Uterus (tissue), 4 donors: ENCODE results near the gene GRK5. TPM values are rescaled to one million over a fixed set of nuclear protein-coding genes. Genes with fewer than 3 reads are reported as not detected.

Experiments used
- DNase-seq, 2 donors: peaks; one replicate each; pipeline ENCODE4 v3.0.0-alpha.2; 2019 to 2020
- H3K27ac ChIP-seq, 2 donors: fragments of 200-600 bp; sonication (generic); 1 replicate in 1 of 2; 2 replicates in 1 of 2; pipeline ENCODE4 v1.5.1; 2016 to 2018
- H3K27me3 ChIP-seq, 2 donors: fragments of 200-600 bp; sonication (generic); one replicate each; pipeline ENCODE4 v1.5.1; 2018 to 2019; ENCODE audit warnings: control low read depth in 1 of 2
- H3K36me3 ChIP-seq, 2 donors: fragments of 200-600 bp; sonication (generic); one replicate each; pipeline ENCODE4 v1.5.1; 2019; ENCODE audit warnings: control low read depth in 1 of 2
- H3K4me1 ChIP-seq, 2 donors: fragments of 200-600 bp; sonication (generic); one replicate each; pipeline ENCODE4 v1.5.1; 2018 to 2019; ENCODE audit warnings: control low read depth in 1 of 2
- H3K4me3 ChIP-seq, 2 donors: fragments of 200-600 bp; sonication (generic); 1 replicate in 1 of 2; 2 replicates in 1 of 2; pipeline ENCODE4 v1.5.1; 2018 to 2019; ENCODE audit warnings: mild to moderate bottlenecking in 1 of 2
- H3K9me3 ChIP-seq, 2 donors: fragments of 200-600 bp; sonication (generic); one replicate each; pipeline ENCODE4 v1.5.1; 2019; ENCODE audit warnings: control low read depth in 1 of 2
- CTCF ChIP-seq, 4 experiments: fragments of 200-600 bp in 2 of 4; fragments of 450-650 bp in 2 of 4; sonication (generic) in 2 of 4; IDR thresholded peaks; one replicate each; pipeline ENCODE4 v1.5.1; 2016 to 2019; ENCODE audit warnings: antibody characterized with exemption in 4 of 4, mild to moderate bottlenecking in 2 of 4, moderate library complexity in 1 of 4
- POLR2A ChIP-seq, 2 donors: fragments of 450-650 bp; IDR thresholded peaks; one replicate each; pipeline ENCODE4 v1.6.1; 2016; ENCODE audit warnings: antibody characterized with exemption in 2 of 2, mild to moderate bottlenecking in 1 of 2, moderate library complexity in 1 of 2
- intact Hi-C: fragments of 100-400 bp; cut with DNase I; formaldehyde crosslinking; loops from one replicate; pipeline ENCODE4 v1.15.1; 2023; ENCODE audit warnings: low total_unique reads
- total RNA-seq, 4 donors: library from RNA; depleted of rRNA in 3 of 4; stranded (reverse); fragments of >200 nt in 3 of 4; gene quantifications; one replicate each; pipeline versions ENCODE4 v1.1.0 to v1.2.4, GENCODE V29; 2014 to 2023
- donor health status: DM: yes; HTN: yes; CAD: no.

The GRK5 gene
- total RNA-seq, 4 donors from 2014 or later = 11.6 to 34.6 (median 14.1) TPM

GRCh38 chr10:119379466-119380071 is 172.2 kb downstream of the GRK5 start:
- no peak overlapping the region for H3K27ac ChIP-seq
- DNase-seq = no peak
- TF ChIP-seq CTCF (IDR thresholded peaks at IDR 0.05) = no peak
- TF ChIP-seq POLR2A (IDR thresholded peaks at IDR 0.05) = no peak
- no peak overlapping the region for H3K4me3 ChIP-seq
- H3K36me3 ChIP-seq = no peaks in the 10 kb centered on the region
- intact Hi-C loops = no loop called here
- no peaks in the 10 kb centered on the region for H3K27me3 ChIP-seq
- H3K4me1 ChIP-seq = no peaks in the 10 kb centered on the region
- no peaks in the 10 kb centered on the region for H3K9me3 ChIP-seq

GRCh38 chr10:119383174-119383856 is 175.9 kb downstream of the GRK5 start:
- DNase-seq = no peak
- Histone ChIP-seq H3K4me3 (no peak overlapping the region), H3K27ac (no peak overlapping the region), H3K9me3 (no peaks in the 10 kb centered on the region), H3K27me3 (no peaks in the 10 kb centered on the region), H3K36me3 (no peaks in the 10 kb centered on the region), H3K4me1 (no peaks in the 10 kb centered on the region)
- intact Hi-C loops = no loop called here
- TF ChIP-seq POLR2A (IDR thresholded peaks at IDR 0.05) = no peak
- TF ChIP-seq CTCF (IDR thresholded peaks at IDR 0.05) = no peak

GRCh38 chr10:119384127-119384526 is 176.8 kb downstream of the GRK5 start:
- TF ChIP-seq CTCF (IDR thresholded peaks at IDR 0.05) (no peak), POLR2A (IDR thresholded peaks at IDR 0.05) (no peak)
- intact Hi-C loops = no loop called here
- DNase-seq = no peak

GRCh38 chr10:119386666-119387065 is 179.3 kb downstream of the GRK5 start:
- Histone ChIP-seq H3K27ac (no peak overlapping the region), H3K4me3 (no peak overlapping the region), H3K27me3 (no peaks in the 10 kb centered on the region), H3K36me3 (no peaks in the 10 kb centered on the region), H3K4me1 (peaks cover 0 to 5% of the 10 kb centered on the region in 2 donors), H3K9me3 (no peaks in the 10 kb centered on the region)
- TF ChIP-seq POLR2A (IDR thresholded peaks at IDR 0.05) (no peak), CTCF (IDR thresholded peaks at IDR 0.05) (no peak)
- no peak for DNase-seq
- intact Hi-C loops = no loop called here

More at GRCh38 chr10:119384127-119384526, 176.8 kb downstream of the GRK5 start:
- H3K9me3 ChIP-seq = no peaks in the 10 kb centered on the region
- no peaks in the 10 kb centered on the region for H3K27me3 ChIP-seq
- no peak overlapping the region for H3K27ac ChIP-seq
- H3K36me3 ChIP-seq = no peaks in the 10 kb centered on the region
- no peaks in the 10 kb centered on the region for H3K4me1 ChIP-seq
- no peak overlapping the region for H3K4me3 ChIP-seq

GRCh38 chr10:119388849-119389345 is 181.5 kb downstream of the GRK5 start:
- Histone ChIP-seq H3K4me1 (peaks cover 0 to 5% of the 10 kb centered on the region in 2 donors), H3K36me3 (no peaks in the 10 kb centered on the region), H3K4me3 (no peak overlapping the region), H3K27me3 (no peaks in the 10 kb centered on the region), H3K9me3 (no peaks in the 10 kb centered on the region), H3K27ac (no peak overlapping the region)
- intact Hi-C loops = no loop called here
- TF ChIP-seq CTCF (IDR thresholded peaks at IDR 0.05) (no peak), POLR2A (IDR thresholded peaks at IDR 0.05) (no peak)
- DNase-seq = no peak
